Liver (tissue), 9 donors: Measurements from ENCODE around the gene PAX6. TPM values are rescaled to one million over a fixed set of nuclear protein-coding genes. Genes with fewer than 3 reads are reported as not detected.

ENCODE experiments used
- DNase-seq: peaks from one replicate; pipeline ENCODE4 v3.0.0-alpha.2; 2017; ENCODE audit warnings: low spot score
- H3K27ac ChIP-seq, 2 donors: one replicate each; pipeline ENCODE4 v1.7.0; 2013; ENCODE audit warnings: inconsistent platforms in 2 of 2, low read length in 2 of 2, control low read depth in 1 of 2, low read depth in 1 of 2, mild to moderate bottlenecking in 1 of 2
- H3K27me3 ChIP-seq, 4 donors: one replicate each; pipeline versions ENCODE4 v1.6.1 to v1.7.0; 2013; ENCODE audit warnings: low read length in 3 of 4, inconsistent platforms in 1 of 4, mild to moderate bottlenecking in 1 of 4, moderate library complexity in 1 of 4; ENCODE audit not compliant: control insufficient read depth in 4 of 4, insufficient read depth in 4 of 4
- H3K36me3 ChIP-seq, 4 donors: one replicate each; pipeline versions ENCODE4 v1.6.1 to v1.7.0; 2013; ENCODE audit warnings: low read length in 3 of 4, mild to moderate bottlenecking in 3 of 4, low read depth in 1 of 4, moderate library complexity in 1 of 4; ENCODE audit not compliant: control insufficient read depth in 4 of 4, insufficient read depth in 3 of 4
- H3K4me1 ChIP-seq, 4 donors: one replicate each; pipeline versions ENCODE4 v1.6.1 to v1.7.0; 2013; ENCODE audit warnings: low read length in 3 of 4, mild to moderate bottlenecking in 3 of 4, moderate library complexity in 1 of 4; ENCODE audit not compliant: control insufficient read depth in 4 of 4, insufficient read depth in 4 of 4
- H3K4me3 ChIP-seq, 3 donors: one replicate each; pipeline versions ENCODE4 v1.6.1 to v1.7.0; 2013; ENCODE audit warnings: low read length in 3 of 3, control low read depth in 1 of 3, low read depth in 1 of 3, mild to moderate bottlenecking in 1 of 3
- H3K9ac ChIP-seq, 2 donors: one replicate each; pipeline ENCODE4 v1.7.0; 2013; ENCODE audit warnings: low read length in 2 of 2, mild to moderate bottlenecking in 2 of 2, moderate library complexity in 2 of 2, control low read depth in 1 of 2, low read depth in 1 of 2
- H3K9me3 ChIP-seq, 4 donors: one replicate each; pipeline versions ENCODE4 v1.6.1 to v1.7.0; 2013; ENCODE audit warnings: low read length in 3 of 4; ENCODE audit not compliant: control insufficient read depth in 4 of 4
- EGR1 ChIP-seq, 2 donors: IDR thresholded peaks; 2 replicates each; pipeline ENCODE4 v1.6.1; 2016 to 2018; ENCODE audit warnings: antibody characterized with exemption in 2 of 2, low read depth in 2 of 2
- FOXA1 ChIP-seq: IDR thresholded peaks from 2 replicates; pipeline ENCODE4 v1.6.1; 2016; ENCODE audit warnings: antibody characterized with exemption
- FOXA2 ChIP-seq: IDR thresholded peaks from 2 replicates; pipeline ENCODE4 v1.6.1; 2016; ENCODE audit warnings: antibody characterized with exemption
- GABPA ChIP-seq, 2 donors: IDR thresholded peaks in 1 of 2; conservative IDR thresholded peaks in 1 of 2; 2 replicates each; pipeline ENCODE4 v1.6.1; 2016; ENCODE audit warnings: antibody characterized with exemption in 2 of 2, mild to moderate bottlenecking in 1 of 2, moderate library complexity in 1 of 2
- HNF4A ChIP-seq, 2 donors: conservative IDR thresholded peaks; 2 replicates each; pipeline ENCODE4 v1.6.1; 2016; ENCODE audit warnings: antibody characterized with exemption in 2 of 2, mild to moderate bottlenecking in 2 of 2
- HNF4G ChIP-seq: IDR thresholded peaks from 2 replicates; pipeline ENCODE4 v1.6.1; 2016; ENCODE audit warnings: antibody characterized with exemption
- JUND ChIP-seq, 2 donors: IDR thresholded peaks; 2 replicates each; pipeline ENCODE4 v1.6.1; 2016; ENCODE audit warnings: antibody characterized with exemption in 2 of 2
- NR2F2 ChIP-seq: IDR thresholded peaks from 2 replicates; pipeline ENCODE4 v1.6.1; 2016; ENCODE audit warnings: antibody characterized with exemption
- RAD21 ChIP-seq, 2 donors: IDR thresholded peaks; 2 replicates each; pipeline ENCODE4 v1.6.1; 2016; ENCODE audit warnings: antibody characterized with exemption in 2 of 2, mild to moderate bottlenecking in 2 of 2
- RXRA ChIP-seq, 2 donors: IDR thresholded peaks; 2 replicates each; pipeline ENCODE4 v1.6.1; 2017 to 2018; ENCODE audit warnings: antibody characterized with exemption in 2 of 2, mild to moderate bottlenecking in 1 of 2
- SP1 ChIP-seq: IDR thresholded peaks from 2 replicates; pipeline ENCODE4 v1.6.1; 2018; ENCODE audit warnings: antibody characterized with exemption, mild to moderate bottlenecking
- YY1 ChIP-seq: IDR thresholded peaks from 2 replicates; pipeline ENCODE4 v1.6.1; 2016; ENCODE audit warnings: antibody characterized with exemption, mild to moderate bottlenecking
- WGBS: extraction: QIAGEN DNeasy Blood & Tissue Kit; methylation state at CpG from one replicate; pipeline ENCODE4 v1.1.7; 2013; 5-methylcytosine and 5-hydroxymethylcytosine counted together
- polyA plus RNA-seq, 2 donors: library from polyadenylated mRNA; stranded (reverse) in 1 of 2; unstranded in 1 of 2; fragments of 200-250 nt in 1 of 2; fragments of >200 nt in 1 of 2; fragmentation: Nextera tagmentation in 1 of 2; extraction: Ambion mirVana in 1 of 2; gene quantifications; one replicate each; pipeline versions ENCODE4 v1.2.1 to v1.2.3, GENCODE V29; 2013 to 2015
- total RNA-seq, 2 donors: library from RNA; depleted of rRNA; stranded (reverse); fragments of >200 nt; gene quantifications; one replicate each; pipeline ENCODE4 v1.2.3, GENCODE V29; 2014
- TF ChIP-seq, protein P1 (sequence below): IDR thresholded peaks from 2 replicates; pipeline ENCODE4 v1.6.1; 2016; ENCODE audit warnings: antibody characterized with exemption, mild to moderate bottlenecking
- TF ChIP-seq, protein P2 (sequence below): IDR thresholded peaks from 2 replicates; pipeline ENCODE4 v1.6.1; 2016; ENCODE audit warnings: antibody characterized with exemption
- TF ChIP-seq, protein P3 (sequence below): IDR thresholded peaks from 2 replicates; pipeline ENCODE4 v1.6.1; 2016; ENCODE audit warnings: antibody characterized with exemption
- TF ChIP-seq, protein P4 (sequence below): IDR thresholded peaks from 2 replicates; pipeline ENCODE4 v1.6.1; 2016; ENCODE audit warnings: antibody characterized with exemption
- donor health status: healthy.
- donor health status: healthy.
- donor health status: healthy.
- donor health status: healthy.
- donor health status: healthy.

Gene PAX6
- total and polyA plus RNA-seq, 4 donors = not detected

DNA sequence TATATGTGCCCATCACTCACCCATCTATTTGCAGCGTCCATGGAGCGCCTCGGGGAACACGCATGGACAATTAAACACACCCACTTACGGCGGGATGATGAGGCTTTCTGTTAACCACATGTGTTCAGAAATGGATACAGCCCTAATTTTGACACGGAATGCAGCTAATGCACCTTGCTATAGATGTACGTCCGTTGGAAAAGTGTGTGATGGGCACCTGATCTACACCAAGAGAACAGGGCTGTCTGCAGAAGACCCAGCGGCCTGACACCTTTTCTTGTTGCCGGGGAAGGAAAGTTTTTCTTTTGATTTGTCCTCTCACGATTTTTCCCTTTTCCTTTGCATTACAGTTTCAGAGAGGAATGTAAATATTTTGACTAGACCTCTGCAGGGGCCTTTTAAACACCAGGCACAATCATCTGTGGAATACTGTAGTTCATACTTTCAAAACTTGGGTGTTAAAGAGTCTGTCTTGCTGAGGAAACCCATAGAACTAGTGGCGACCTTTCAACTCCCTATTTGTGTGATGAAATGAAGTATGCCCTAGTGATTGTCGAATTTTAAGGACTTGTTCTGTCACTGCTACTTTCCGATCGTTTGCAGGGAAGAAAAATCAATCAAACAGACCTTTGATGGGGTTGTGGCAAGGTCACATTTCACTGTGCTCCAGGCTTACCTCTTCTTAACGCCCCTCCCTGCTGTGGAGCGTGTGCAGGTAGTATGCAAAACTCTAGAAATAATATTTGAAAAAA lies 16.5 kb upstream of the PAX6 start:
- Histone ChIP-seq H3K4me1 (peaks cover 3 to 13% (median 8%) of the 10 kb centered on the region in 4 donors), H3K4me3 (no peak overlapping the region), H3K27ac (no peak overlapping the region), H3K9ac (no peak overlapping the region), H3K27me3 (peaks cover 0 to 36% (median 18%) of the 10 kb centered on the region in 4 donors), H3K36me3 (no peaks in the 10 kb centered on the region), H3K9me3 (no peaks in the 10 kb centered on the region)
- TF ChIP-seq SP1 (no peak), YY1 (no peak), HNF4A (conservative IDR thresholded peaks at IDR 0.05) (no peak), NR2F2 (no peak), EGR1 (IDR thresholded peaks at IDR 0.05; ENCODE audit: low read depth in 2 of 2) (no peak), FOXA1 (no peak), RXRA (IDR thresholded peaks at IDR 0.05) (no peak), JUND (IDR thresholded peaks at IDR 0.05) (no peak), GABPA (IDR thresholded peaks at IDR 0.05 in 1 of 2, conservative IDR thresholded peaks at IDR 0.05 in 1 of 2) (no peak), FOXA2 (no peak), RAD21 (IDR thresholded peaks at IDR 0.05) (no peak)
- TF ChIP-seq, protein P1, sequence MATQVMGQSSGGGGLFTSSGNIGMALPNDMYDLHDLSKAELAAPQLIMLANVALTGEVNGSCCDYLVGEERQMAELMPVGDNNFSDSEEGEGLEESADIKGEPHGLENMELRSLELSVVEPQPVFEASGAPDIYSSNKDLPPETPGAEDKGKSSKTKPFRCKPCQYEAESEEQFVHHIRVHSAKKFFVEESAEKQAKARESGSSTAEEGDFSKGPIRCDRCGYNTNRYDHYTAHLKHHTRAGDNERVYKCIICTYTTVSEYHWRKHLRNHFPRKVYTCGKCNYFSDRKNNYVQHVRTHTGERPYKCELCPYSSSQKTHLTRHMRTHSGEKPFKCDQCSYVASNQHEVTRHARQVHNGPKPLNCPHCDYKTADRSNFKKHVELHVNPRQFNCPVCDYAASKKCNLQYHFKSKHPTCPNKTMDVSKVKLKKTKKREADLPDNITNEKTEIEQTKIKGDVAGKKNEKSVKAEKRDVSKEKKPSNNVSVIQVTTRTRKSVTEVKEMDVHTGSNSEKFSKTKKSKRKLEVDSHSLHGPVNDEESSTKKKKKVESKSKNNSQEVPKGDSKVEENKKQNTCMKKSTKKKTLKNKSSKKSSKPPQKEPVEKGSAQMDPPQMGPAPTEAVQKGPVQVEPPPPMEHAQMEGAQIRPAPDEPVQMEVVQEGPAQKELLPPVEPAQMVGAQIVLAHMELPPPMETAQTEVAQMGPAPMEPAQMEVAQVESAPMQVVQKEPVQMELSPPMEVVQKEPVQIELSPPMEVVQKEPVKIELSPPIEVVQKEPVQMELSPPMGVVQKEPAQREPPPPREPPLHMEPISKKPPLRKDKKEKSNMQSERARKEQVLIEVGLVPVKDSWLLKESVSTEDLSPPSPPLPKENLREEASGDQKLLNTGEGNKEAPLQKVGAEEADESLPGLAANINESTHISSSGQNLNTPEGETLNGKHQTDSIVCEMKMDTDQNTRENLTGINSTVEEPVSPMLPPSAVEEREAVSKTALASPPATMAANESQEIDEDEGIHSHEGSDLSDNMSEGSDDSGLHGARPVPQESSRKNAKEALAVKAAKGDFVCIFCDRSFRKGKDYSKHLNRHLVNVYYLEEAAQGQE = no peak
- TF ChIP-seq, protein P2, sequence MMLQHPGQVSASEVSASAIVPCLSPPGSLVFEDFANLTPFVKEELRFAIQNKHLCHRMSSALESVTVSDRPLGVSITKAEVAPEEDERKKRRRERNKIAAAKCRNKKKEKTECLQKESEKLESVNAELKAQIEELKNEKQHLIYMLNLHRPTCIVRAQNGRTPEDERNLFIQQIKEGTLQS = no peak
- TF ChIP-seq, protein P3, sequence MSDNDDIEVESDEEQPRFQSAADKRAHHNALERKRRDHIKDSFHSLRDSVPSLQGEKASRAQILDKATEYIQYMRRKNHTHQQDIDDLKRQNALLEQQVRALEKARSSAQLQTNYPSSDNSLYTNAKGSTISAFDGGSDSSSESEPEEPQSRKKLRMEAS = no peak
- TF ChIP-seq, protein P4, sequence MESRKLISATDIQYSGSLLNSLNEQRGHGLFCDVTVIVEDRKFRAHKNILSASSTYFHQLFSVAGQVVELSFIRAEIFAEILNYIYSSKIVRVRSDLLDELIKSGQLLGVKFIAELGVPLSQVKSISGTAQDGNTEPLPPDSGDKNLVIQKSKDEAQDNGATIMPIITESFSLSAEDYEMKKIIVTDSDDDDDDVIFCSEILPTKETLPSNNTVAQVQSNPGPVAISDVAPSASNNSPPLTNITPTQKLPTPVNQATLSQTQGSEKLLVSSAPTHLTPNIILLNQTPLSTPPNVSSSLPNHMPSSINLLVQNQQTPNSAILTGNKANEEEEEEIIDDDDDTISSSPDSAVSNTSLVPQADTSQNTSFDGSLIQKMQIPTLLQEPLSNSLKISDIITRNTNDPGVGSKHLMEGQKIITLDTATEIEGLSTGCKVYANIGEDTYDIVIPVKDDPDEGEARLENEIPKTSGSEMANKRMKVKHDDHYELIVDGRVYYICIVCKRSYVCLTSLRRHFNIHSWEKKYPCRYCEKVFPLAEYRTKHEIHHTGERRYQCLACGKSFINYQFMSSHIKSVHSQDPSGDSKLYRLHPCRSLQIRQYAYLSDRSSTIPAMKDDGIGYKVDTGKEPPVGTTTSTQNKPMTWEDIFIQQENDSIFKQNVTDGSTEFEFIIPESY = no peak
- WGBS = 6% methylated on average over 18 of the region's 18 CpGs
- DNase-seq = no peak

DNA sequence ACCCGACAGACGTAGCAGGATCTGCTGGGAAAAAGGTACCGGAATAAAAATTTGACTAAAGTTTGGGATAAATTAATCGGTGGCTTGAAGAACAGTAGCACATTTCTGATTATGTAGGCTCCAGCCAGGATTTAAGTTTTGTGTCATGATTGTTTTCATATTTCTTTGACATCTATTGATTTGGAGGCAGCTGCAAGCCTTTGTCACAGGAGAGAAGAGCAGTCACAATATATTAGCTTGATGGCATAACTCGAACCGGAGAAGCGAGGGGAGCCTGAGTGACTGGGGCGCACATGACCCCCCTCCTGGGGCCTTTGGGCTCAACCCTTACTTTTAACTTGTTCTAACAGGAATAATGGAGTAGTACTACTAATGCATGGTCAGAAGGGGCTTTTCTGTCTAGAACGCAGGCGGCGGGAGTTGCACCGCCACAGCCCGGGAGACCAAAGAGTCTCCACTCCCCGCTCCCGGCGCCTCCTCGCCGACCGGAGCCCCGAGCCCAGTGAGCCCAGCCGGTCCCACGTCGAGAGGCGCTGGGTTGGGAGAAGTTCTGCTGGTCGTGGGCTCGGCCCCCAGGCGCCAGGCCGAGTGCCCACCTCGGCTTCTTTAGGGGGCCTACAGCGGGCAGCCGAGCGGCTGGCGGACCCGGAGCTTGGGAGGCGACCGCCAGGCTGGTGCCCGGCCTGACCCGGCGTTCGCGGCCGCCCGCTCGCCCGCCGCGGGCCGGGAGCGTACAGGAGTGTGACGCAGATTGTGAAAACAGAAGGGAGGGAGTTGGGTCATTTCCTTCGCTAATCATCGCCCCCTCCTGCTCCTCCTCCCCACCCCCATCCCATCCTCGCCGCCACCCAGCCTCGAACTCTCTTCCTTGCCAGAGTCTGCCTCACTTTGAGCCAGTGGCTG lies 15.7 kb upstream of the PAX6 start:
- no peak overlapping the region for H3K9ac ChIP-seq
- DNase-seq = no peak
- no peak overlapping the region for H3K27ac ChIP-seq
- H3K4me3 ChIP-seq = peak overlapping the region in 1 of 3 donors; percentile 33
- 9% methylated on average over 55 of the region's 55 CpGs for WGBS
- H3K36me3 ChIP-seq = no peaks in the 10 kb centered on the region
- TF ChIP-seq, protein P3 = no peak
- no peak for TF ChIP-seq RXRA (IDR thresholded peaks at IDR 0.05)
- TF ChIP-seq FOXA1 = no peak
- TF ChIP-seq HNF4G = no peak
- TF ChIP-seq FOXA2 = no peak
- no peak for TF ChIP-seq GABPA (IDR thresholded peaks at IDR 0.05 in 1 of 2, conservative IDR thresholded peaks at IDR 0.05 in 1 of 2)
- TF ChIP-seq, protein P4 = no peak
- peaks cover 0 to 41% (median 24%) of the 10 kb centered on the region in 4 donors for H3K27me3 ChIP-seq
- H3K4me1 ChIP-seq = peaks cover 3 to 13% (median 8%) of the 10 kb centered on the region in 4 donors
- H3K9me3 ChIP-seq = peaks cover 0 to 3% (median 0%) of the 10 kb centered on the region in 4 donors
